ENCODE measurements around the gene TP53RK.

Gene TP53RK

DNA sequence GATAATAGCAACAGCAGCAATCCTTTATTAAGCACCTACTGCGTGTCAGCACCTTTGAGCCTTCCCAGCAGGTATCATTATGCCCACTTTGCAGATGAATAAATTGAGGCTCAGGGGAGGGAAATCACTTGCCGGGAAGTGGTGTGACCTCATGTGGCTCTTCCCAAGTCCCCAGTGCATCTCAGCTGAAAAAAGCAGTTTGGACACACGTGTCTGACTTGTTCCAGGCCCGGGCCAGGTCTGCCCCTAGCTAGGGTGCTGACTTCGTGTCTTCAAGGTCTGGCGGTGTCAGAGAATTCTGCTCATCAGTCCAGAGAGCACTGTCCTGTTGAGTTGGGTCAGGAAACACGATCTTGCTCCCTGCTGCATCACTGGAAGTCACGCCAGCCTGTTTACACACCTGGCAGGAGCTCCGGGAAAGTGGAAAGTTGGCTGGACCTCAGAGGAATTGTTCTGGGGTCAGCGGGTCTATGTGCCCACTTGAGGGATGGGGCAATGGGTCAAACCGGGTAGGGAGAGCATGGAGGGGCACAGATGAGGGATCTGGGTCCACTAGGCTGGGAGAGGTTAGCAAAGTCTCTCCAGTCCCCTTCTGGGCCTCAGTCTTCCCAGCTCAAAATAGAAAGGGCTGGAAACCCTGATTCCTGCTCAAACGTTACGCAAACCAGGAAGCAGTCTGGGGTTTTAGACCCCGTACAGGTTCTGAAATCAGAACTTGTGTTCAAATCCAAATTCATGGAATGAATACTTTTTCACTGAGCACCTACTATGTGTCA lies 48.5 kb downstream of the TP53RK start:
- no peak for DNase-seq (ENCODE audit: low spot score)

DNA sequence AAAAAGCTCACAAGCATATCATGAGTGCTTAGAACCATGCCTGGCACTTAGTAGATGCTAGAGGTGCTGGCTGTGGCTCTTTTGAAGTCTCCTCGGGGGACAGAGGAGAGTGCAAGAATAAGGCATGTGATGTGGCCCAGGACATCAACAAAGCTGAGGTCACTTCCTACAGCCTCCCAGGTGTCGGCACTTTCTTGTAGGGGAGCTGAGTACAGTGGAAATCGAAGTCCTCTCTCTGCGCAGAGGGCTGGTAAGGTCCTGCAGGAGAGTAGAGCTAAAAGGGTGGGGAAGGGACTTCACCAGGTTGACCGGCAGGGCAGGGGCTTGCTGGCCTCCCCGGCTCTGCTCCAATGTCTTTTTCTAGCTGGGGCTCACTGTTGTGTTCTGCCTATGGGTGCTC lies 49.2 kb downstream of the TP53RK start:
- no peak for DNase-seq (ENCODE audit: low spot score)

DNA sequence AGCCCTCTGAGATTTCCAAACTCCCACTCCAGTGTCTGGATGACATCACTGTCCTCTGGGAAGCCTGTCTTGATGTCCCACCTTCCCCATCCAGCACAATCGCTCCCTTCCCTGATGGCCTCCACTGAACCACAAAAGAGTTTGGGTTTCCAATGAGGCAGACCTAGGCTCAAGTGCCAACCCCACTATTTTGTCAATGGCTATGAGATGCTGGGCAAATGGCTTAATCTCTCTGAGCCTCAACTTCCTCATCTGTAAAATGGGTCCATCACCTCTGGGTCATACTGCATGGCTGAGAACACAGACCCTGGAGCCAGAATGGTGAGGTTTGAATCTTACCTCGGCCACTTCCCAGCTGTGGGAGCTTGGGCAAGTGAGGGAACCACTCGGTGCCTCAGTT lies 49.7 kb downstream of the TP53RK start:
- no peak for DNase-seq (ENCODE audit: low spot score)

- DNase-seq (ENCODE audit: low spot score), result no peak
These were observed 50.4 kb downstream of the TP53RK start for GRCh38 chr20:46638898-46639274.

GRCh38 chr20:46638134-46638897 lies 50.9 kb downstream of the TP53RK start:
- DNase-seq (ENCODE audit: low spot score), result no peak

GRCh38 chr20:46637427-46638133 lies 51.7 kb downstream of the TP53RK start:
- no peak for DNase-seq (ENCODE audit: low spot score)

DNA sequence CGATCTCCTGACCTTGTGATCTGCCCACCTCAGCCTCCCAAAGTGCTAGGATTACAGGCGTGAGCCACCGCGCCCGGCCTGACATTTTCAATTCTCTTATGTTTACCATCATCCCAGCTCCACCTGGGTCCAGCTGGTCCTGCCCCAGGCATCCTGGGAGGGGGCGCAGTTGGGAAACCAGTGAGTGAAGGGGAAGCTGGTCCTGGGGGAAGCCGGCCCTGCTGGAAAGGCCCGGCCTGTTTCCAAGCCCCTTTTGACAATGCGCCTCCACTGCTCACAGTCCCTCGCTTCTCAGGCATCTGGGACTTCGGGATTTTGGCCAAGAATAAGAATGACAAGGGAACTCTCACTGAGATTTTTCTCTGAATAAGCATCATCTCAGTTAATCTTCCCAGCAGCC lies 52.2 kb downstream of the TP53RK start:
- DNase-seq (ENCODE audit: low spot score), result no peak

DNA sequence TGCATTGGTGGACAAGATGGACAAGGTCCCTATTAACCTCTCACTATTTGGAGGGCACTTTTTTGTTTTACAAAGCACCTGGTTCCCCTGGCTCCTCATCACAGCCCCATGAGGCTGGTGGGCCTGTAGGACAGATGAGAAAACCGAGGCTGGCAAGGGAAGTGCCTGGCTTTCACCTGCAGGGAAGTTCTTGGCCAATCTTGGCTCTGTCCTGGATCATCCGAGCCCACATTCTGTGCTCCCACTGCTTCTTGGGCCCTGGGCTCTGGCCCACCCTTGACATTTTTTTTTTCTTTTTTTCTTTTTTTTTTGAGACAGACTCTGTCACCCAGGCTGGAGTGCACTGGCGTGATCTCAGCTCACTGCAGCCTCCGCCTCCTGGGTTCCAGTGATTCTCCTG lies 52.7 kb downstream of the TP53RK start:
- no peak for DNase-seq (ENCODE audit: low spot score)

GRCh38 chr20:46635514-46636136 lies 53.6 kb downstream of the TP53RK start:
- DNase-seq (ENCODE audit: low spot score), result no peak

DNA sequence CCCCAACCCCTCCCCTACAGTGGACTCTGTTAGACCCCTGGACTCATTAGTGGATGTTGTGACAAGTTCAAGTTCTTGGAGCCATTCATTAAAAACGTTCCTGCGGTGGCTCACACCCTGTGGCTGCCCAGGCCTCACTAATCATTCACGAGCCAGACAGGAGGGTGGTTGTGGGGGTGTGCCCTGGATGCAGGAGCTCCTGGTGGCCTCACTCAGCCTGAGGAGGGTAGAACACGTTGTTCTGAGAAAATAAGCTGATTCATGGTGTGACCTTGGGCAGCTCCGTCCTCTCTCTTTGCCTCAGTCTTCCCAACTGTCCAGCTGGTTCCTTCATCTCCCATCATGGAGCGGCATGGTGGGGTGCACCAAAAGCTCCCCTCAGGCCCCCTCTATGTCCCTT lies 54.7 kb downstream of the TP53RK start:
- DNase-seq (ENCODE audit: low spot score), result no peak

All from SK-N-DZ (cell line).